Colonic mucosa (tissue), 4 donors: Measurements from ENCODE around the gene KRTAP1-3. TPM values are rescaled to one million over a fixed set of nuclear protein-coding genes. Genes with fewer than 3 reads are reported as not detected.

Experiments used
- DNase-seq: peaks from one replicate; pipeline ENCODE4 v3.0.0-alpha.2; 2020
- H3K27ac ChIP-seq: fragments of 200-600 bp; one replicate; pipeline ENCODE4 v1.8.0; 2021
- H3K27me3 ChIP-seq: fragments of 200-600 bp; one replicate; pipeline ENCODE4 v1.8.0; 2021
- H3K36me3 ChIP-seq: fragments of 200-600 bp; one replicate; pipeline ENCODE4 v1.8.0; 2021
- H3K4me1 ChIP-seq: fragments of 200-600 bp; one replicate; pipeline ENCODE4 v1.8.0; 2021; ENCODE audit warnings: mild to moderate bottlenecking
- H3K4me3 ChIP-seq: fragments of 200-600 bp; one replicate; pipeline ENCODE4 v1.8.0; 2021
- H3K9ac ChIP-seq, 2 donors: one replicate each; pipeline ENCODE4 v1.7.0; 2013; ENCODE audit warnings: control low read depth in 2 of 2, low read depth in 2 of 2, low read length in 2 of 2
- H3K9me3 ChIP-seq: fragments of 200-600 bp; one replicate; pipeline ENCODE4 v1.8.0; 2021
- CTCF ChIP-seq: fragments of 200-600 bp; IDR thresholded peaks from one replicate; pipeline ENCODE4 v1.8.0; 2022; ENCODE audit warnings: antibody characterized with exemption, mild to moderate bottlenecking
- intact Hi-C: fragments of 100-400 bp; cut with DNase I; formaldehyde crosslinking; loops from one replicate; pipeline ENCODE4 v1.14.1; 2022
- total RNA-seq, 2 donors: library from RNA; stranded (reverse); fragmentation: NEBNext Ultra II Directional in 1 of 2; extraction: Animal tissue kit (Norgen Biotek cat#: 25700) in 1 of 2; gene quantifications; one replicate each; pipeline ENCODE4 v1.2.1, GENCODE V29; 2021
- donor health status: healthy.
- donor health status: DM: no; HTN: no; CAD: no.
- donor health status: DM: no; HTN: no; CAD: no.

The KRTAP1-3 gene
- total RNA-seq, 2 donors from 2014 or later: not detected

GRCh38 chr17:41024697-41025096 lies 10.0 kb downstream of the KRTAP1-3 start:
- intact Hi-C loops: no loop called here
- no peak overlapping the region for H3K9ac ChIP-seq
- no peaks in the 10 kb centered on the region for H3K4me1 ChIP-seq
- TF ChIP-seq CTCF: no peak
- H3K9me3 ChIP-seq: no peaks in the 10 kb centered on the region
- H3K4me3 ChIP-seq: no peak overlapping the region
- no peaks in the 10 kb centered on the region for H3K36me3 ChIP-seq
- no peaks in the 10 kb centered on the region for H3K27me3 ChIP-seq
- no peak overlapping the region for H3K27ac ChIP-seq
- DNase-seq: no peak

GRCh38 chr17:41020336-41020735 lies 14.3 kb downstream of the KRTAP1-3 start:
- H3K4me1 ChIP-seq: no peaks in the 10 kb centered on the region
- no peaks in the 10 kb centered on the region for H3K27me3 ChIP-seq
- H3K9ac ChIP-seq: no peak overlapping the region
- H3K9me3 ChIP-seq: no peaks in the 10 kb centered on the region
- intact Hi-C loops: no loop called here
- H3K27ac ChIP-seq: no peak overlapping the region
- TF ChIP-seq CTCF: no peak
- DNase-seq: no peak
- H3K36me3 ChIP-seq: no peaks in the 10 kb centered on the region
- H3K4me3 ChIP-seq: no peak overlapping the region

- Histone ChIP-seq H3K9ac (no peak overlapping the region), H3K36me3 (no peaks in the 10 kb centered on the region), H3K27ac (no peak overlapping the region), H3K4me1 (no peaks in the 10 kb centered on the region), H3K4me3 (no peak overlapping the region), H3K27me3 (no peaks in the 10 kb centered on the region), H3K9me3 (no peaks in the 10 kb centered on the region)
- DNase-seq: no peak
- no peak for TF ChIP-seq CTCF
- intact Hi-C loops: no loop called here
These were observed 15.3 kb downstream of the KRTAP1-3 start for GRCh38 chr17:41019415-41019814.

- Histone ChIP-seq H3K36me3 (no peaks in the 10 kb centered on the region), H3K4me1 (no peaks in the 10 kb centered on the region), H3K4me3 (no peak overlapping the region), H3K27ac (no peak overlapping the region), H3K9ac (no peak overlapping the region), H3K9me3 (no peaks in the 10 kb centered on the region), H3K27me3 (no peaks in the 10 kb centered on the region)
- DNase-seq: no peak
- intact Hi-C loops: no loop called here
- no peak for TF ChIP-seq CTCF
These were observed 16.1 kb downstream of the KRTAP1-3 start for GRCh38 chr17:41018541-41018940.

GRCh38 chr17:41016578-41017215 lies 18.0 kb downstream of the KRTAP1-3 start:
- Histone ChIP-seq H3K27me3 (no peaks in the 10 kb centered on the region), H3K36me3 (no peaks in the 10 kb centered on the region), H3K9ac (no peak overlapping the region), H3K27ac (no peak overlapping the region), H3K4me1 (no peaks in the 10 kb centered on the region), H3K9me3 (no peaks in the 10 kb centered on the region), H3K4me3 (no peak overlapping the region)
- no peak for TF ChIP-seq CTCF
- intact Hi-C loops: no loop called here
- DNase-seq: no peak
